ENCODE data around the gene RAB18. TPM values are rescaled to one million over a fixed set of nuclear protein-coding genes. Genes with fewer than 3 reads are reported as not detected.
"Not testable (repeated sequence)": the region's sequence is repeated elsewhere in the genome, so short reads cannot be mapped to it uniquely, and the experiment has no call there.

Gene RAB18
- total and polyA plus RNA-seq, 2 donors from 2014 or later = 57.9 to 113 TPM

GRCh38 chr10:27569946-27570345 is 65.8 kb downstream of the RAB18 start:
- no peak overlapping the region for H3K4me3 ChIP-seq (ENCODE audit: low read length in 3 of 3)
- no peak overlapping the region for H3K27ac ChIP-seq (ENCODE audit: low read depth in 2 of 2, low read length in 2 of 2)
- no peaks in the 10 kb centered on the region for H3K36me3 ChIP-seq (ENCODE audit: control insufficient read depth in 2 of 3, insufficient read depth in 3 of 3, low read length in 3 of 3)
- DNase-seq (peak in 1 of 5 donors; percentile 41), FAIRE-seq (no peak)
- H3K4me1 ChIP-seq (ENCODE audit: control insufficient read depth in 2 of 3, insufficient read depth in 2 of 3, low read depth in 1 of 3, low read length in 3 of 3) = no peaks in the 10 kb centered on the region
- no peaks in the 10 kb centered on the region for H3K27me3 ChIP-seq (ENCODE audit: control insufficient read depth, insufficient read depth, low read length)
- H3K9ac ChIP-seq (ENCODE audit: low read length in 3 of 3) = no peak overlapping the region
- H3K9me3 ChIP-seq (ENCODE audit: control insufficient read depth in 2 of 3, insufficient read depth in 1 of 3, low read length in 3 of 3) = no peaks in the 10 kb centered on the region
- TF ChIP-seq CTCF (IDR thresholded peaks at IDR 0.05; ENCODE audit: borderline replicate concordance, extremely low read depth, insufficient read depth) = no peak
- intact Hi-C loops (cut with DNase I) = no loop called here

- H3K9me3 ChIP-seq (ENCODE audit: control insufficient read depth in 2 of 3, insufficient read depth in 1 of 3, low read length in 3 of 3); FAIRE-seq; H3K9ac ChIP-seq (ENCODE audit: low read length in 3 of 3); H3K27ac ChIP-seq (ENCODE audit: low read depth in 2 of 2, low read length in 2 of 2); H3K4me1 ChIP-seq (ENCODE audit: control insufficient read depth in 2 of 3, insufficient read depth in 2 of 3, low read depth in 1 of 3, low read length in 3 of 3); intact Hi-C loops (cut with DNase I); H3K27me3 ChIP-seq (ENCODE audit: control insufficient read depth, insufficient read depth, low read length); DNase-seq; H3K4me3 ChIP-seq (ENCODE audit: low read length in 3 of 3); H3K36me3 ChIP-seq (ENCODE audit: control insufficient read depth in 2 of 3, insufficient read depth in 3 of 3, low read length in 3 of 3): not testable (repeated sequence)
These were observed 72.9 kb downstream of the RAB18 start for GRCh38 chr10:27577038-27577437.

DNA sequence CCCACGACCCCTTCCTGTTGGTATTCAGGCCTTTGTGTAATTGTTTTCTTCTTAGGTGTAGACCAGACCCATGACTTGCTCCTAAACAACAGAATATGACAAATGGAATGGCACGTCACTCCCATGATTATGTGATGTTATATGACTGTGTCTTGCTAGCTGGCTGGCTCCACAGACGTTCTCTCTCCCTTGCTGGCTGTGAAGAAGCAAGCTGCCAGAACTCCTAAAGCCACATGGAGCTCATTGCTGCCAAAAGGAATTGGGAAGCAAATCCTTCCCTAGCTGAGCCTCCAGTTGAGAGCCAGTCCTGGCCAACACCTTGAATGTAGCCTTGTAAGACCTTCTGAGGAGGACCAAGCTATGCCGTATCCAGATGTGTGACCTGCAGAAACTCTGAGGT is 74.2 kb downstream of the RAB18 start:
- DNase-seq (no peak), FAIRE-seq (no peak)
- Histone ChIP-seq H3K27me3 (ENCODE audit: control insufficient read depth, insufficient read depth, low read length) (no peaks in the 10 kb centered on the region), H3K9me3 (ENCODE audit: control insufficient read depth in 2 of 3, insufficient read depth in 1 of 3, low read length in 3 of 3) (no peaks in the 10 kb centered on the region), H3K4me3 (ENCODE audit: low read length in 3 of 3) (no peak overlapping the region), H3K36me3 (ENCODE audit: control insufficient read depth in 2 of 3, insufficient read depth in 3 of 3, low read length in 3 of 3) (no peaks in the 10 kb centered on the region), H3K27ac (ENCODE audit: low read depth in 2 of 2, low read length in 2 of 2) (no peak overlapping the region), H3K4me1 (ENCODE audit: control insufficient read depth in 2 of 3, insufficient read depth in 2 of 3, low read depth in 1 of 3, low read length in 3 of 3) (no peaks in the 10 kb centered on the region), H3K9ac (ENCODE audit: low read length in 3 of 3) (no peak overlapping the region)
- intact Hi-C loops (cut with DNase I) = no loop called here
- TF ChIP-seq CTCF (IDR thresholded peaks at IDR 0.05; ENCODE audit: borderline replicate concordance, extremely low read depth, insufficient read depth) = no peak

- Histone ChIP-seq H3K4me3 (ENCODE audit: low read length in 3 of 3) (no peak overlapping the region), H3K27ac (ENCODE audit: low read depth in 2 of 2, low read length in 2 of 2) (no peak overlapping the region), H3K4me1 (ENCODE audit: control insufficient read depth in 2 of 3, insufficient read depth in 2 of 3, low read depth in 1 of 3, low read length in 3 of 3) (no peaks in the 10 kb centered on the region), H3K9ac (ENCODE audit: low read length in 3 of 3) (no peak overlapping the region), H3K9me3 (ENCODE audit: control insufficient read depth in 2 of 3, insufficient read depth in 1 of 3, low read length in 3 of 3) (no peaks in the 10 kb centered on the region), H3K36me3 (ENCODE audit: control insufficient read depth in 2 of 3, insufficient read depth in 3 of 3, low read length in 3 of 3) (no peaks in the 10 kb centered on the region), H3K27me3 (ENCODE audit: control insufficient read depth, insufficient read depth, low read length) (no peaks in the 10 kb centered on the region)
- DNase-seq = no peak
- intact Hi-C loops (cut with DNase I) = no loop called here
- no peak for FAIRE-seq
- TF ChIP-seq CTCF (IDR thresholded peaks at IDR 0.05; ENCODE audit: borderline replicate concordance, extremely low read depth, insufficient read depth) = no peak
These were observed 77.1 kb downstream of the RAB18 start for GRCh38 chr10:27581225-27581624.
